Stimulated activated CD4-positive, alpha-beta T cell treated with anti-CD3 and anti-CD28 coated beads, Interleukin-1b, Interleukin-23, amount 100 ng/mL, for 48 hours (primary cell): ENCODE results near the gene GALNT18.
"Not testable (repeated sequence)": the region's sequence is repeated elsewhere in the genome, so short reads cannot be mapped to it uniquely, and the experiment has no call there.

Experiments
- DNase-seq: peaks from one replicate; pipeline ENCODE4 v3.0.0-alpha.2; 2020

The GALNT18 gene

DNA sequence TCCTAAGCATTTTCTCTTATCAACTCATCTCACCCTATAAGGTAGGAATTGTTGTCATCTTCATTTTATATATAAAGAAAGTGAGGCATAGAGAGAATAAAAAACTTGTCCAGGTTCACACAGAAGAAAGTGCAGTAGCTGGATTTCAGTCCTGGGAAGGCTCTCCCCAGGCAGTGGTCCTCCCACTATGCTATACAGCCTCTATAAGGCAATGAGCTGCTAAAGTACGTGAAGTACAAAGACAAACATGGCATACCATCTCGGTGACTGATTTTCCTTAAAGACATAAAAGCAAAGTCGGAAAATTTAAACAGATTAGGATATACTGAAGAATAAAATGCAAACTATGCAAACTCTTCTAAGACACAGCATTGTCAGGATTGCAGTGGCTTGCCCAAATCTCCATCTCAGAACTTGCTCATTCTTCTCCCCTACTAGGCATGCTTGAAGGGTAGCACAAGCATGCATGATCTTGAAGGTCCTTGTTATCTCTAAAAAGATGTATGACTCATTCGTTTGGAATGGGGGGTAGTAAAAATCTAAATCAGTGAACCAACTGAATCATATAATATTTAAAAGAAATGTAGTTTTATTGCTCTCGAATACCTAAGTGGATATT, 171.0 kb downstream of the GALNT18 start:
- no peak for DNase-seq

DNA sequence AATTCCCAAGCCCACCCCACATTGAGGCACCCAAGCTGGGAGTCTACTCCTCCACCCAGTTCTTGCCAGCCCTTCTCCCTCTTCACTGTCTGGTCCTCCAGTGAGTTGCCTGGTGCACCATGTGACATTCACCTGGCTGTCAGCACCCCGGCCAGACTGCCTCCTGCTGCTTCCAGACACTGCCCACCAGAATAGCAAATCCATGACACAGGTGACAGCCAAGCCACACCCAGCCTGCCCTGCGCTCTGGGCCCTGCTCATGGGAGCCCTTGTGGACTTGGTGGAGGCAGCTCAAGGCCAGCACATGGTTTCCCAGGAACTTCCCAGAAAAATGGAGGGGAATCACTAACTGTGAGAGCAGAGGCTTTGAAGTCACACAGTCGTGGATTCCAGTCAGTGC, 172.5 kb downstream of the GALNT18 start:
- DNase-seq = no peak

DNA sequence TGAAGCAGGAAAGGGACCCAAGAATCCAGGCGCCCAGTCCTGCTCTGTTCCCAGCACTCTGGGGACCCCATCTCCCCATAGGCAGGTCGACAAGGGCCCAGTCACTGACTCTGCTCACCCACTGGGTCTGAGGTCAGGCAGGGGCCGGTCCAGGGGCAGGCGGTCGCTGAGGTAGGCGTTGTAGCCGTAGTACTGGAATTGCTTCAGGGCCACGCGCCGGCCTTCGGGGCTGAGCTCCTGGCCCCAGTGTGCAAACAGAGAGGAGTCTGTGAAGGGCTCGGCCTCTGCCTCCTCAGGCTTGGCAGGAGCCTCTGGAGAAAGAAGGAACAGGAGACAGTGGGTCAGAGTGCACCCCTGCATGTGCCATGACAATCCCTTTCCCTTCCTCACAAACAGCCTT, 173.2 kb downstream of the GALNT18 start:
- DNase-seq = no peak

DNA sequence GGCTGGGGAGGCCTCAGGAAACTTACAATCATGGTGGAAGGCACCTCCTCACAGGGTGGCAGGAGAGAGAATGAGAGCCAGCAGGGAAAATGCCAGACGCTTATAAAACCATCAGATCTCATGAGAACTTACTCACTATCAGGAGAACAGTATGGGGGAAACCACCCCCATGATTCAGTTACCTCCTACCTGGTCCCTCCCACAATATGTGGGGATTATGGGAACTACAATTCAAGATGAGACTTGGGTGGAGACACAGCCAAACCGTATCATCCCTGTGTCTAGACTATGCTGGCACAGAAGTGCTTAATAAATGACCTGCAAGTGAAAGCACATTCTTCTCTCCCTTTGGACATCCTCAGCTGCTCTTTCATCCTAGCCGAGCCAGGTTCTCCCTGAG, 174.2 kb downstream of the GALNT18 start:
- DNase-seq = not testable (repeated sequence)

DNA sequence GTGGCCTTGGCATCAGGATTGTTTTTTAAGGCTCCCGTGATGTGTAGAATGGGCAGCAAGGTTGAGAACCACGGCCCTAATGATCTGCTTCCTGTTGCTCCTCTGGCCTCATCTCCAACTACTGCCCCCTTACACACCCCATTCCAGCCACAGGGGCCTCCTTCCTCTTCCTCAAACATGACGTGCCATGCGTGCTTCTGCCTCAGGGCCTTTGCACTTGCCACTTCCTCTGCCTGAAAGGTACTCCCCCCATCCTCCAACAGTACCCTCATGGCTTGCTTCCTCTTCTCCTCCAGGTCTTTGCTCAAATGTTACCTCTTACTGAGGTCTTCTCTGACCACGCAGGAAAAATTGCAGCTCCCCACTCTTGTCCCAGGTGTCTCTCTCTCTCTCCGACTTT, 174.8 kb downstream of the GALNT18 start:
- no peak for DNase-seq

DNA sequence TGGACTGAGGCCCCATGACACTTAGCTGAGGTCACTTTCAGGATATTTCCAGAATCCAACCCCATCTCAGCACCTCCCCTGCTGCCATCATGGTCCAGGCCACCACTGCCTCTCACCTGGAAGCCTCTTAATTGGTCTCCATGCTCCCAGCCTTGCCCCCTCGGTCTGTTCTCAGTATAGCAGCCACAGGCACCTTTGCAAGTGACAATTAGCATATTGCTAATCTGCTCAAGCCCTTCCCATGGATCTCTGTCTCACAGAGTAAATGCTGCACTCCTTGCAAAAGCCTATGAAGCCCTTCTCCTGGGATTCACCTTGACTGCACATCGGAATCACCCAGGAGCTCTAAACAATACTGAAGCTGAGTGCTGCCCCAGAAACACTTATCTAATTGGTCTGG, 175.2 kb downstream of the GALNT18 start:
- DNase-seq = no peak

DNA sequence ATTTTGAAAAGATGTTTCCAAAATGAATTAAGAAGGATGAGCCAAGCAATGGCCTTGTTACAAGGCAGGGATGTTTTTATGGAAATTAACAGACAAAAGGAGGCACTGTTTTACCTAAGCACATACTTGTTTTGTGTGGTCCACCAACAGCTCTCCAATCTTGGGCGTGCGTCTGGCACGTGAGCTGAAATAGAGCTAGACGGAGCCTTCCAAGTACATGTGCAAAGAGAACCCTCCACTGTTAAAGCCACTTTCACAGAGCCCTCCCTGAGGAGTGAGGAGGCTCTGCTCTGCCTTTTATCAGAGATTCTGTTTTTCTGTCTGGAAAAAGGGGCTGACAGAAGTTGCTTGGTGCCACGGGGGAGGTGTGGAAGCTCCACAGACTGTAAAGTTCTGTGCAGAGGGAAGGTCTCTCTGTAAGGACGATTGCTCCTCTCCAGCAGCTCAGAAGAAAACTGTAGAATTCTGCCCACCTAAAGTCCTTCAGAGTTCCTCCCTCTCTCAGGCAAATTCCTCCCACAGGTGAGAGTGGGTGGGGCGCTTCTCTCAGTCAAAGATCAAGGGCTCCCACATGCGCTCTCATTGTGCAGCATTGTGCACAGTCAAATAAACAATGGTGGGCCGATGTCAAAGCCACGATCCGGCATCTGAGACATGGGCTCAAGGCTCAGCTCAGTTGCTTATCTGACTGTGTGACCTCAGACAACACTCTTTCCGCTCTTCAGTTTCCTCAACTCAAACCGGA, 176.2 kb downstream of the GALNT18 start:
- DNase-seq = no peak

DNA sequence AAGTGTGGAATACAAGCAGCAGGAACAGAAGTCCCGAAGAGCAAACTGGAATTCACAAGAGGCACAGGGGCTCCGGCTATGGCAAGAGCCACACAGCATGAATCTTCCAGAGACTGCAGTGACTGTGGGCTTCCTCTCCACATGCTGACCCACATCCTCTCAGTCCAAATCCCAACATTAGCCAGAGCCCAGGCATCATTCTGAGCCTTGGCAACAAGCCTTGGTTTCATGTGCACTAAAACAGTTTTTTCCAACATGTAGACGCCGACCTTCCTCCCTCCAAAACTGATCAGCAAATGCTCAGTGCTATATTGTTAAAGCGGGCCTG, 177.0 kb downstream of the GALNT18 start:
- no peak for DNase-seq

DNA sequence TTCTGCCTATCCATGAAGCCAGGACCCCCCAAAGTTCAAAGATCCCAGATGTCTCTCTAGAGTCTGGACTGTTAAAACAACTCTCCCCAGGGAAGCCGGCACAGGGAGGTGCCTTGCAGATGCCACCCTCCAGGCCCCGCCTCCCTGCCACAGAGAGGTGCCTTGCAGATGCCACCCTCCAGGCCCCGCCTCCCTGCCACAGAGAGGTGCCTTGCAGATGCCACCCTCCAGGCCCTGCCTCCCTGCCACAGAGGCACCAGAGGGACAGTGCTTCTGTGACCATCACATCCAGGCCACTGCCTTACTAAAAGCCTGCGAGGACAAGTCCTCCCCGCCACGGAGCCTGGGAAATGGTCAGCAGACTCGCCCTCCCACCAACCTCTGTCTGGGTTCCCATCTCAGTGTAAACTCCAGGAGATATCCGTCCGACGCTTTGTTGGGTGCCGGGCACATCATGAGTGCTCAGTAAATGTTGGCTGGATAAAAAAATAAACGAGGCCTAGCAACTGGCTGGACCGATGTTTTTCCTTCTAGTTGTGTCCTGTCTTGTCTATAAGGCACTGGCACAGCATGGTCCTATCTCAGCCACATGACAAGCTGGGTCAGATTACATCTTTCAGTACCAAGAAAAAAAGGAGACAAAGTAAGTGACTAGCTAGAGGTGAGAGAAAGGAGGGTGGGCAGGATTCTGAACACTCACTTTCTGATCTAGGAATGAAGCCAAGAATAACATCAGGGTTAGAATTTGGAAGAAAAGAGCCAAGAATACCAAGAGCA, 177.6 kb downstream of the GALNT18 start:
- DNase-seq = no peak

DNA sequence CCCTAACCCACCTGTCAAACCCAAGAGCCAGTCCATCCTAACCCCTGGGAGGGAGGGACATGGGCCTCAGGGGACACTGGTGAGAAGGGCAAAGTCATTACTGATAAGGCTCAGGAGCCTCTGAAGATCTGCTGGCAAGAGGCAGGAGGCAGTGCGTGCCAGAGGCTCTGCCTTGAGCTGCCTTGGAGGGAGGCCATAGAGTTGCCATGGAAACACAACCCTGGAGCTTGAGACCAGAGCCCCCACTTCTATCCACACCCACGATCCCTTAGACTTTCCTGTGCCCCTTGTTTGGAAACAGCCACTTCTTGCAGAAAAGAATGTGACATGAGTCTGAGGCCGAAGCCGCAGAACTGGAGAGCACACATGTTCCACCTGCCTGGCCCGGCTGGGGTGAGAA, 179.0 kb downstream of the GALNT18 start:
- no peak for DNase-seq

DNA sequence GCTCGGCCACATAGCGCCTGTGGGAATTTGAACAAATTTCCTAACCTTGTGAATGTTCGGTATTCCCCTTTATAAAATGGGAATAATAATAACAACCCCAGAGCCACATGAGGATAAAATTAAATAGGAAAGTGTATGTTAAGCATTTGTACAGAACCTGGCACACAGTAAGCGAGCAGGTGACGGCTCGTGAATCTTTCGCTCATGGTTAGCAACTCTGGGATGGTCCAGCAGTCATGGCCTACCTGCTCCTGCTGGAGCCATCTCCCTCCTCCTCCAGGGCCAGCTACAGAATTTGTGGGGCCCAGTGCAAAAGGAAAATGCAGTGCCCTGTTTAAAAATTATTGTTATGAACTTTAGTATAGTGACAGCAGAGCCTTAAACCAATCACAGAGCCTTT, 180.3 kb downstream of the GALNT18 start:
- no peak for DNase-seq

DNA sequence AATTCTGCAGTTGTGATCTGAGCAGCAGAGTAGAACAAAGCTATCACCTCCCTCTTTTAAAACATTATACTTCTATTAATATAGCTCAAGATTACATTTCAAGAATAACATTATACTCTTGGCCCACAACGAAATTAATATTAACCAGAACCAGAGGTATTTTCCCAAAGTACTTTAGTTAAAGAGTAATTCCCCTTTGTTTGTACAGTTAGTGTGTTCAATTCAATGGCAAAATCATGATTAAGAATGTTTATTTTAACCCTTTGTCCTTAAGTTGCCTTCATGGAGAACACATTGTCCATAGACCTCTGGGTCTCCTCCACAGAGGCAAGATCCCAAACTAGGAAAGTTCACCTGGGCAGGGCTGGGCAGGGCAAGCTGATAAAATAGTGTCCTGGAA, 180.7 kb downstream of the GALNT18 start:
- DNase-seq = no peak

DNA sequence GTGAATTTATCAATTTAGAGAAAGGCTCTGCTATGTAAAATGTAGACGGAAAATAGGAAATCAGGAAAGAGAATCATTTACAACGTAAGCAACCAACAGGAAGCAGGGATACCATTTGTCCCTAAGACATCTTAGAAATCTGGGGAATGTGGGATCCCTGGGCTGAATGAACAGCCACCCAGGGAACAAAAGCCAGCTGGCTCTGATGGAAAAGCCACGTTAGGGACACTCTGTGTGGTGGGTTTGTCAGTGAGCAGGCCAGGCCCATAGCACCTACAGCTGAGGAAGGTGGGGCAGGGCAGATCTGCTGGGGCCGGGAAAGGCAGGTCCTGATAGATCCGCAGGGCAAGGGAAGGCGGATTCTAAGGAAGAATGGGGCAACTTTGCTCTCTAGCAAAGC, 181.7 kb downstream of the GALNT18 start:
- DNase-seq = no peak

DNA sequence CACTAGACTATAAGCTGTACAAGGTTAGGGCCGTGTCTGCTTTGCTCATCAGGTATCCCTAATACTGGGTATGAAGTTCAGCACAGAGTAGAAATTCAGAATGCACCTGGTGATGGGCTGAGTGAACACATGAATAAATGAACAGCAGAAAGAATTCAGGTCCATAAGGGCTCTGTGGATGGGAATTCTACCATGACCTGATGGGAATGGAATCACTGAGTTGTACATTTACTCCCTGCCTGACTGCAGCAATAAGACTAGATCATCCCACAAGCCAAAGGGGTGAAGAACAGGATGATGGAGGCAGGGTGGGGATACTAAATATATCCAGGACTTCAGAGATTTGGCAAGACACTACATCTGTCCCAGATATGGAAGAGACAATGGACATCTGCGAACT, 182.2 kb downstream of the GALNT18 start:
- DNase-seq = no peak

DNA sequence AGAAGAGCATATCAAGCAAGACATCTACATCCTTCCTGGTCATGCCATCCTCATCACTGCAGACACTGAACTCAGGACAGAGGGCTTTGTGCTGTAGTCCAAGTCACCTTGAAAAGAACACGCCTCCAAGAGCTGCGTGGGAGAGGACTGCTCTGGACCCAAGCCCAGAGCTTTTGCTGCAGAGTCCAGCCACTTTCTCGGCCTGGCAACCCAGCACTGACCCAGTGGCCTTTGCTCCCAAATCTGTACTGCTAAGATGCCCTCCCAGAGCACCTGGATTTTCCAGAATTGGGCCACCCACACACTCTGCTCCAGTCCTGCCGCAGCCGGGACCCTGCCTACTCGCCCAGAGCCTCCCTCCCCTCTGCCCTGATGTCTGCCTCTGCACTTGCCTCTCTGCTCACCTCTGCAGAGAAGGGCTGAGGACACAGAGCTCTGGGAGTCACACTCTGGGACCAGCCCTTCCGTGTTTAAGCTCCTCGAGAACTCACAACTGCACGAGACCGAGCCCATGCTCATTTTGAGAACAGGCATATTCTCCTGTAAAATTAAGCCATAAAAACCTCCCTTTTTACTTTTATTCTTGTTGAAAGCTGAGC, 185.0 kb downstream of the GALNT18 start:
- DNase-seq = no peak

DNA sequence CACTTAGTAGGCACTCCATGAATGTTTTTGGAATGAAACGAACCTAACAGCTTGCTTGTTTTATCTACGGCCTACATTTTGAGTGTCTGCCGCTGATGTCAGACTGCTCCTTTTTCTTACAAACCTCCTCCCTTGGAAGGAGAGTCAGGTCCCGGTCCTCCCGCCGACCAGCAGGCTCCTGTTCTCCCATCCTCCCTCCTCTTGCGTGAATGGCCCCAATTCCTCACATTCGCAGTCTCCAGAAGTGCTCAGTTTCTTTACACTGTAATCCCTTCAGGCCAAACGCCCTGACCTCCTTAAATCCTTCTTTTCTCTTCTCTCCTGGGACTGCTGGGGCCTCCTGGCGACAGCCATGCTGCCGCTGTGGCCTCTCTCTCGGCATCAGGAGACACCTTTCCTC, 186.2 kb downstream of the GALNT18 start:
- no peak for DNase-seq

DNA sequence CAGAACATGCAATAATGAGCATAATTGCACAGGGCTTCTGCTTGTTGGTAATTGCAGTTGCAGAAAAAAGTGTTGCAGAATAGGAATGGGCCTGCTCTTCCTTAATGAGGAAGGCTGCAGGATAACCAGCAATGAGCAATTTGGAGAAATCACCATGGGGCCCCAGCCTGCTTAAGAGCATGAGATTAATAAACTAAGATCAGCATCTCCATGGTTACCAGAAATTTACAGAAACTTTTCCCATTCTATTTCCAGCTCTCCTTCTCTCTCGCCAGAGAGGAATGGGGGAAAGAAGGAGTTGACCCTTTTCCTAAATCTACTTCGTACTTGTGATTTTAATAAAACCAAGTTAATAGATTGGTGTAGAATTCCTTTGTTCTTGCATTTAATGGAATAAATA, 187.8 kb downstream of the GALNT18 start:
- no peak for DNase-seq

DNA sequence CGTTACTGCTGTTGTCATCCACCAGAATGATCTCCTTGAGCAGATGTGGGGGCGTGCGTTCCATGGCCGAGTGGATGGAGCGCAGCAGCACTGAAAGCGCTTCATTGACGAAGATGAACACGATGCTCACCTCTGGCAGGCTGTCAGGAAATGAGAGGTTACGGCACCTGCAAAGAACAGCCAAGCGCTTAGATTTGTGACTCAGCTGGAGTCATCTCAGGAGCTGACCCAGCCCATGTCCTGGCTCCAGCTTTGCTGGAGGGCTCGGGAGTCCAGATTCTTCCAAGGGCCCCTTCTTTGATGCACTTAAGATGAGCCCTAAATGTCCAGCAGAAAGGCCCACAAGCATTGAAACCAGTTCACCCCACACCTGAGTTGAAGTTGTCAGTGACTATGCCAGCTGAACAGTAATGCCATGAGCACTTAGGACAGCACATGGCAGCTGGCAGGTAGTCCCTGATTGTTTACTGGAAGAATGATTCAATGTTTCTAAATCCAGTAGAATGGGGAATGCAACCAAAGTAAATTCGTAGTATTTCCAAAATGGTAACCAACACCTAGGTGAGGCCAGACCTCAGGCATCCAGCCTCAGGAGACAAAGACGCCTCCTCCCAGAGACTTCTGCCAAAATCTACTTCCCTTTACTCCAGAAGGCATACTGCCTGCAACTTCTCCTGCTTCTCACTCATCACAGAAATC, 189.0 kb downstream of the GALNT18 start:
- DNase-seq = no peak

DNA sequence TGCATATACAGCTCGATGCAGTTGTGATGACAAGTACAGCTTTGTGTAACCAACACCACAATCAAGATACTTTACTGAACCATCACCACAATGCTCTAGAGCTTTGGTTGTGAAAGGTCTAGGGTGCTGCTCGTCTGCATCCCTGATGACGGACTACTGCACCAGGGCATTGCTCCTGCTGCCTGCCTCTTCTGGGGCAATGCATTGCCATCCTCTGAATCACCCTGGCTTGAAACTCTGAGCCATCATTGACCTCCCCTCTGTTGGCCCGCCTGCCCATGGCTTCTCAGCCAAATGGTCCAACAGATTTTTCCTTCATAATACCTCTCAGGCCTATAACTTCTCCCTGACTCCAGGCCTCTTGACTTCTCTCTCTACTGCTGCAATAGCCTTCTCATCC, 191.4 kb downstream of the GALNT18 start:
- DNase-seq = no peak

DNA sequence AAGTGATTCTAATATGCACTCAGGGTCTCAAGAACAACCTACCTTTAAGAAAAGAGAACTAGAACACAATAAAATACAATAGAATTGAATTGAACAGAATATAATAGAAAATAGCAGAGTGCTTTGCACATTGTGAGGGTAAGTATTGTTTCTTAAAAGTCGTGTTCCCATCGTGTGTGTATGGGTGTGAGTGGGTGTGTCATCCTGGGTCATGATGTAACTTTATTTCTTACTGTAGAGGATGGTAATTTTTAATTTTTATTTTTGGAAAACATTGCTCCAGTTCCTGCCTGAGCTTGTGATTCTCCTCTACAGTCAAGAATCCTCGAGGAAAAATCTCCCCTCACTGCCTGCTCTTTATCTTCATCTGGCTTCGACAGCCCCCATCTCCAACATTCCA, 193.1 kb downstream of the GALNT18 start:
- no peak for DNase-seq

DNA sequence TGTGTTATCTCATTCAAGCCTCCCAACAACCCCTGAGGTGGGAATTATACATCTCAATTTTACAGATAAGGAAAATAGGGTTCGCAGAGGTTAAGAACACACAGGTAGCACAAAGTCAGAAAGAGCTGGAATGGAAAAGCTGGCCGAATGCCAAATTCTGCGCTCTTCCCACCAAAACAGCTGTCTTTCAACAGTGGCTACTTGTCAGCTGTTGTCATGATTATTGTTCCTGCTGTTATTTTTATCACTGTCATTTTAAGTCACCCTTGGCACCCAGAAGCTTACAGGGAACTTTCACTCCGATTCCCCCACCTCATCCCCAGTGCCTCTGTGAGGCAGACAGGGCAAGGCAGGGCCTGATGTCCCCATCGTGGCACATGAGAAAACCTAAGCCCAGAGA, 194.3 kb downstream of the GALNT18 start:
- DNase-seq = no peak

DNA sequence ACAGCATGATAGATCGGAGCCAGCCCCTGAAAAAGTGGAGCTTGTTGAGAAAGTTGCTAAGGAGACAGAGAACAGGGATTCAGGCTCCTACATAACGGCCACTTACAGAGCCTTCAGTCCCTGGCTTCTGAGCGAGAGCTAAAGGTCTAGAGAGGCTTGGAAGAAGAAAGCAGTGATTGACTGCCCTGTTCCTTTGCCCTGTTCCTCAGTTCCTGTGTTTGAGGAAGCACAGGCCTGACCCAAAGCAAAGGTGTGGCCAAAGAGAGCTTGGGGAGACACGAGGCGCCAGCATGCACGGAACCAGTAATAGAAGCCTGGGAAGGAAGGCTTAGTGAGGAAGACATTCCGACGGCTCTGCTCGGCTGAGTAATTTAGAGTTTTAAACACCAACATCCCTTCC, 194.7 kb downstream of the GALNT18 start:
- DNase-seq = no peak

DNA sequence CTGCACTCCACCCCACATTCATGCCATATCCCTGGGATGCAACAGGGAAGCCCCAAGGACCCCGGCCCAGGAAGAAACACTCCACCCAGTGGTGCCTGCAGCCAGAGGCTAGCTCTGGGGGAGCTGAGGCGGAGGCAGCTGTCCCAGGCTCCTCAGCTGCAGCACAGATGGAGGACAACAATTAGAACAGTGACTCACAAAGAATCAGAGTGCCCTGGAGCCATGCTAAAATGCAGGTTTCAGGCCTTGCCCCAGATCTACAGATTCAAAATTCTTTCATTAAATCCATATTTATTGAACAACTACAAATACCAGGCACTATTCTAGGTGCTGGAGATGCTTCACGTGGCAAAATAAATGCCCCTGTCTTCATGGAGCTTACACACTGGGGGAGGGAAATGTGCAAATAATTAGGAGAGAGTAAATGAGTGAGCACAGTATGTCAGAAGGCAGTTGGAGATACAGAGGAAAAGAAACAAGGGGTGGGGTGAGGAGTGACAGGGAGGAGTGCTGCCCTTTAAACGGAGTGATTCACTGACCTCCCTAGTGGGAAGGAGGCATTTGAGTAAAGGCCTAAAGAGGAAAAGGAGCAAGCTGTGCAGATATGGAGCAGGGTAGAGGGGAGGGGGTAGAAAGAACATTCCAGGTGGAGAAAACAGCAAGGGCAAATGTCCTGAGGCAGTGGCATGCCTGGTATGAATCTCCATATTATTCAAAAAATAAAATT, 195.4 kb downstream of the GALNT18 start:
- no peak for DNase-seq
